ENCODE results near the gene TAF4B.
"Not testable (repeated sequence)": the region's sequence is repeated elsewhere in the genome, so short reads cannot be mapped to it uniquely, and the experiment has no call there.

GRCh38 chr18:26237363-26237762 is 11.1 kb downstream of the TAF4B start:
- not testable (repeated sequence) for TF ChIP-seq NR2C1 (IDR thresholded peaks at IDR 0.05); NR2C1 (tag; IDR thresholded peaks at IDR 0.05); BRF1 (IDR thresholded peaks at IDR 0.05; ENCODE audit: borderline replicate concordance, extremely low read depth, insufficient read length); SP2 (IDR thresholded peaks at IDR 0.05; ENCODE audit: extremely low read depth, low read depth, low read length, poor library complexity, severe bottlenecking); AFF4 (CRISPR knock-in tag; IDR thresholded peaks at IDR 0.05); EWSR1 (IDR thresholded peaks at IDR 0.05; ENCODE audit: borderline replicate concordance, low read depth, partially characterized antibody); ZNF263 (CRISPR knock-in tag; IDR thresholded peaks at IDR 0.05; ENCODE audit: borderline replicate concordance); EZH2 (IDR thresholded peaks at IDR 0.05; ENCODE audit: borderline replicate concordance, low read depth, low read length); TAF1 (IDR thresholded peaks at IDR 0.05; ENCODE audit: control insufficient read depth, extremely low read depth, insufficient read depth, low read length, severe bottlenecking); SIN3A (IDR thresholded peaks at IDR 0.05; ENCODE audit: borderline replicate concordance in 2 of 2, control insufficient read depth in 1 of 2, low read depth in 2 of 2, low read length in 2 of 2); CTCF (IDR thresholded peaks at IDR 0.05 in 2 of 3, conservative IDR thresholded peaks at IDR 0.05 in 1 of 3; ENCODE audit: insufficient read depth in 2 of 3, low read depth in 1 of 3, low read length in 3 of 3)
